Measurements from ENCODE around the gene CMA1.
"Not testable (repeated sequence)": the region's sequence is repeated elsewhere in the genome, so short reads cannot be mapped to it uniquely, and the experiment has no call there.

Gene CMA1

DNA sequence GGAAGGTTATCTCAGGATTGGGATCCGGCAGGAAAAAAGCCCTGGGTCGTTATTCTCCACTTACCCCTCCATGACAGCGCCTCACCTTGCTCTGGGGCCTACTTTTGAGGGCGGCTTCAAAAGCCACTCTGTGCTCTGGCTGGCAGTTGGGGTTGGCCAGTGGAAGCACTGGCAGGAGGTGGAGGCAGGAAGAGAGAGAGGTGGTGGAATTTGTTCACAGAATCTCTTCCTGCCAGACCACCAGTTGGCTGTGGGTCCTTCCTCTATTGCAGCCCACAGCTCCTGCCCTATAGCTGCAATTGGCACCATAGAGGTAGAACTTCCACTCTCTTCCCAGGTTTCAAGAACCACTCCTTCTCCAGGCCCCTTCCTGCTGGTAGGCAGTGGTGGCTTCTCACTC, 32.8 kb downstream of the CMA1 start:
- no peak overlapping the region for H3K9ac ChIP-seq (ENCODE audit: low read depth, low read length)
- H2AFZ ChIP-seq (ENCODE audit: low read depth, low read length): no peak overlapping the region
- TF ChIP-seq EZH2 (IDR thresholded peaks at IDR 0.05; ENCODE audit: borderline replicate concordance, low read depth, low read length, severe bottlenecking): no peak
- TF ChIP-seq, protein P1, sequence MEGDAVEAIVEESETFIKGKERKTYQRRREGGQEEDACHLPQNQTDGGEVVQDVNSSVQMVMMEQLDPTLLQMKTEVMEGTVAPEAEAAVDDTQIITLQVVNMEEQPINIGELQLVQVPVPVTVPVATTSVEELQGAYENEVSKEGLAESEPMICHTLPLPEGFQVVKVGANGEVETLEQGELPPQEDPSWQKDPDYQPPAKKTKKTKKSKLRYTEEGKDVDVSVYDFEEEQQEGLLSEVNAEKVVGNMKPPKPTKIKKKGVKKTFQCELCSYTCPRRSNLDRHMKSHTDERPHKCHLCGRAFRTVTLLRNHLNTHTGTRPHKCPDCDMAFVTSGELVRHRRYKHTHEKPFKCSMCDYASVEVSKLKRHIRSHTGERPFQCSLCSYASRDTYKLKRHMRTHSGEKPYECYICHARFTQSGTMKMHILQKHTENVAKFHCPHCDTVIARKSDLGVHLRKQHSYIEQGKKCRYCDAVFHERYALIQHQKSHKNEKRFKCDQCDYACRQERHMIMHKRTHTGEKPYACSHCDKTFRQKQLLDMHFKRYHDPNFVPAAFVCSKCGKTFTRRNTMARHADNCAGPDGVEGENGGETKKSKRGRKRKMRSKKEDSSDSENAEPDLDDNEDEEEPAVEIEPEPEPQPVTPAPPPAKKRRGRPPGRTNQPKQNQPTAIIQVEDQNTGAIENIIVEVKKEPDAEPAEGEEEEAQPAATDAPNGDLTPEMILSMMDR (IDR thresholded peaks at IDR 0.05; ENCODE audit: borderline replicate concordance, extremely low read depth, low read length, poor library complexity, severe bottlenecking): no peak
- DNase-seq (no peak), ATAC-seq (ENCODE audit: insufficient read depth, low read depth) (no peak)
- no peak overlapping the region for H3K27ac ChIP-seq (ENCODE audit: low read length)
- H3K36me3 ChIP-seq (ENCODE audit: insufficient read depth, low read length): no peaks in the 10 kb centered on the region
- H3K4me3 ChIP-seq (ENCODE audit: low read depth in 1 of 2, low read length in 2 of 2): no peak overlapping the region
- no peaks in the 10 kb centered on the region for H4K20me1 ChIP-seq (ENCODE audit: insufficient read depth, low read length)
- no peak overlapping the region for H3K4me2 ChIP-seq (ENCODE audit: insufficient read depth, low read length)
- no peaks in the 10 kb centered on the region for H3K79me2 ChIP-seq (ENCODE audit: insufficient read depth, low read length)
- H3K4me1 ChIP-seq (ENCODE audit: insufficient read depth, low read length): no peaks in the 10 kb centered on the region
- no peaks in the 10 kb centered on the region for H3K9me3 ChIP-seq (ENCODE audit: insufficient read depth, low read length, severe bottlenecking)
- H3K27me3 ChIP-seq (ENCODE audit: insufficient read depth, low read length, poor library complexity): no peaks in the 10 kb centered on the region

DNA sequence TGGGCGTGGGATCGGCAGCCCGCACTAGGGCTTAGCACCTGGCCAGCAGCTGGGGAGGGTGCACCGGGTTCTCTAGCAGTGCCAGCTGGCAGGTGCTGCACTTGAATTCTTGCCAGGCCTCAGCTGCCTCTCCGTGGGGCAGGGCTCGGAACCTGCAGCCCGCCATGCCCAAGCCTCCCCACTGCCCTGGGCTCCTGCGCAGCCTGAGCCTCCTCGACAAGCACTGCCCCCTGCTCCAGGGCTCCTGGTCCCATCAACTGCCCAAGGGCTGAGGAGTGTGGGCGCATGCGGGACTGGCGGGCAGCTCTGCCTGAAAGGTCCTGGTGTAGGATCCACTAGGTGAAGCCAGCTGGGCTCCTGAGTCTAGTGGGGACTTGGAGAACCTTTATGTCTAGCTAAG, 34.9 kb downstream of the CMA1 start:
- TF ChIP-seq, protein P1 (IDR thresholded peaks at IDR 0.05; ENCODE audit: borderline replicate concordance, extremely low read depth, low read length, poor library complexity, severe bottlenecking): no peak
- TF ChIP-seq EZH2 (IDR thresholded peaks at IDR 0.05; ENCODE audit: borderline replicate concordance, low read depth, low read length, severe bottlenecking): no peak
- Histone ChIP-seq H3K27me3 (ENCODE audit: insufficient read depth, low read length, poor library complexity) (no peaks in the 10 kb centered on the region), H3K79me2 (ENCODE audit: insufficient read depth, low read length) (no peaks in the 10 kb centered on the region), H3K9ac (ENCODE audit: low read depth, low read length) (no peak overlapping the region), H3K4me1 (ENCODE audit: insufficient read depth, low read length) (no peaks in the 10 kb centered on the region), H2AFZ (ENCODE audit: low read depth, low read length) (no peak overlapping the region), H3K27ac (ENCODE audit: low read length) (no peak overlapping the region), H3K4me3 (ENCODE audit: low read depth in 1 of 2, low read length in 2 of 2) (no peak overlapping the region), H3K9me3 (ENCODE audit: insufficient read depth, low read length, severe bottlenecking) (no peaks in the 10 kb centered on the region), H3K36me3 (ENCODE audit: insufficient read depth, low read length) (no peaks in the 10 kb centered on the region), H3K4me2 (ENCODE audit: insufficient read depth, low read length) (no peak overlapping the region), H4K20me1 (ENCODE audit: insufficient read depth, low read length) (no peaks in the 10 kb centered on the region)
- DNase-seq (no peak), ATAC-seq (ENCODE audit: insufficient read depth, low read depth) (no peak)

DNA sequence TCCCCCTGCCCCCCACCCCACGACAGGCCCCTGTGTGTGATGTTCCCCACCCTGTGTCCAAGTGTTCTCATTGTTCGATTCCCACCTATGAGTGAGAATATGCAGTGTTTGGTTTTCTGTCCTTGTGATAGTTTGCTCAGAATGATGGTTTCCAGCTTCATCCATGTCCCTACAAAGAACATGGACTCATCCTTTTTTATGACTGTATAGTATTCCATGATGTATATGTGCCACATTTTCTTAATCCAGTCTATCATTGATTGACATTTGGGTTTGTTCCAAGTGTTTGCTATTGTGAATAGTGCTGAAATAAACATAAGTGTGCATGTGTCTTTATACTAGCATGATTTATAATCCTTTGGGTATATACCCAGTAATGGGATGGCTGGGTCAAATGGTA, 37.6 kb downstream of the CMA1 start:
- H4K20me1 ChIP-seq (ENCODE audit: insufficient read depth, low read length); H3K4me1 ChIP-seq (ENCODE audit: insufficient read depth, low read length); H3K27me3 ChIP-seq (ENCODE audit: insufficient read depth, low read length, poor library complexity); H3K79me2 ChIP-seq (ENCODE audit: insufficient read depth, low read length); DNase-seq; H3K9ac ChIP-seq (ENCODE audit: low read depth, low read length); H3K9me3 ChIP-seq (ENCODE audit: insufficient read depth, low read length, severe bottlenecking); H3K4me3 ChIP-seq (ENCODE audit: low read depth in 1 of 2, low read length in 2 of 2); H3K4me2 ChIP-seq (ENCODE audit: insufficient read depth, low read length); H2AFZ ChIP-seq (ENCODE audit: low read depth, low read length); ATAC-seq (ENCODE audit: insufficient read depth, low read depth); H3K36me3 ChIP-seq (ENCODE audit: insufficient read depth, low read length); H3K27ac ChIP-seq (ENCODE audit: low read length): not testable (repeated sequence)

DNA sequence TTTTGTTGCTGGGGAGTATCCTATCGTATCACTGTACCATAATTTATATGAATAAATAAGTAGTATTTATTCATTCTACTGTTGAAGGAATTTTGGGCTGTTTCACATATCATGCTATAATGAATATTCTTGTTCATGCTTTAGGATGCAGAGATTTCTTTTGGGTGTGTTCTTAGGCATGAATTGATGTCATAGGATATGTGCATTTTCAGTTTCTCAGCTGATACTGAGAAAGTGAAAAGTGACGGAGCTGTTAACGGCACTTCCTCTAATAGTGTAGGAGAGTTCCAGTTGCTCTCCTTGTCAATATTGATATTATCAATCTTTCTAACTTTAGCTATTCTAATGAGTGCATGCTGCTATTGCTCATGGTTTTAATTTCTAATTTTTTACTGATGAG, 42.3 kb downstream of the CMA1 start:
- Histone ChIP-seq H3K79me2 (ENCODE audit: insufficient read depth, low read length) (no peaks in the 10 kb centered on the region), H3K4me2 (ENCODE audit: insufficient read depth, low read length) (no peak overlapping the region), H3K9ac (ENCODE audit: low read depth, low read length) (no peak overlapping the region), H2AFZ (ENCODE audit: low read depth, low read length) (no peak overlapping the region), H3K27ac (ENCODE audit: low read length) (no peak overlapping the region), H4K20me1 (ENCODE audit: insufficient read depth, low read length) (no peaks in the 10 kb centered on the region), H3K4me3 (ENCODE audit: low read depth in 1 of 2, low read length in 2 of 2) (no peak overlapping the region), H3K4me1 (ENCODE audit: insufficient read depth, low read length) (peaks cover 4% of the 10 kb centered on the region; the same call in 1 of the 2 replicates), H3K27me3 (ENCODE audit: insufficient read depth, low read length, poor library complexity) (no peaks in the 10 kb centered on the region), H3K36me3 (ENCODE audit: insufficient read depth, low read length) (no peaks in the 10 kb centered on the region), H3K9me3 (ENCODE audit: insufficient read depth, low read length, severe bottlenecking) (no peaks in the 10 kb centered on the region)
- no peak for ATAC-seq (ENCODE audit: insufficient read depth, low read depth)
- DNase-seq: no peak
- TF ChIP-seq, protein P1 (IDR thresholded peaks at IDR 0.05; ENCODE audit: borderline replicate concordance, extremely low read depth, low read length, poor library complexity, severe bottlenecking): no peak
- no peak for TF ChIP-seq EZH2 (IDR thresholded peaks at IDR 0.05; ENCODE audit: borderline replicate concordance, low read depth, low read length, severe bottlenecking)

Measured in DND-41 (cell line).